ENCODE measurements around the gene INPP5F.

DNA sequence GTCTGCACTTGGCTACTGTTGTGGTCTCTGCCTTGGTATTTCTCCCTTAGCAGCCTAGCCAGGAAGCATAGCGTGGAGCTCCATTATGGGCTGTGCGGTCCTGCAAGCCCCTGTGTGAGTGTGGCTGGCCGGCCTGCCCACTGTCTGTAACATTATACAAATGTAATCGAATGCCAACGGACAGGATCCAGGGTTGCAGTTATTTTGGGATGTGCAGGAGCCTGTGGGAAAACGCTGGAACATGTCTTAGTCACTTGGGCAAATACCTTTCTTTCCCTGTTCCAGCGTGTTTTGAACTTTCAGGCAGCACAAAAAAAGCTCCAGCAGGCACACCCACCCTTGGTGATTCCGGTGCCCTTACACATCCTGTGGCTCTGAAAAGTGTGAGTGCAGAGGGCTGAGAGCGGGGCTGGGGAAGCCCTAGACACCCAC lies 45.2 kb upstream of the INPP5F start:
- TF ChIP-seq, protein P1, sequence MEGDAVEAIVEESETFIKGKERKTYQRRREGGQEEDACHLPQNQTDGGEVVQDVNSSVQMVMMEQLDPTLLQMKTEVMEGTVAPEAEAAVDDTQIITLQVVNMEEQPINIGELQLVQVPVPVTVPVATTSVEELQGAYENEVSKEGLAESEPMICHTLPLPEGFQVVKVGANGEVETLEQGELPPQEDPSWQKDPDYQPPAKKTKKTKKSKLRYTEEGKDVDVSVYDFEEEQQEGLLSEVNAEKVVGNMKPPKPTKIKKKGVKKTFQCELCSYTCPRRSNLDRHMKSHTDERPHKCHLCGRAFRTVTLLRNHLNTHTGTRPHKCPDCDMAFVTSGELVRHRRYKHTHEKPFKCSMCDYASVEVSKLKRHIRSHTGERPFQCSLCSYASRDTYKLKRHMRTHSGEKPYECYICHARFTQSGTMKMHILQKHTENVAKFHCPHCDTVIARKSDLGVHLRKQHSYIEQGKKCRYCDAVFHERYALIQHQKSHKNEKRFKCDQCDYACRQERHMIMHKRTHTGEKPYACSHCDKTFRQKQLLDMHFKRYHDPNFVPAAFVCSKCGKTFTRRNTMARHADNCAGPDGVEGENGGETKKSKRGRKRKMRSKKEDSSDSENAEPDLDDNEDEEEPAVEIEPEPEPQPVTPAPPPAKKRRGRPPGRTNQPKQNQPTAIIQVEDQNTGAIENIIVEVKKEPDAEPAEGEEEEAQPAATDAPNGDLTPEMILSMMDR (IDR thresholded peaks at IDR 0.05): no peak
- TF ChIP-seq POLR2AphosphoS5 (IDR thresholded peaks at IDR 0.05): peak in 1 of 3 donors; percentile 30

Data from stomach (tissue), 4 donors.